NCI-H2171 (cell line): ENCODE measurements around the gene CCR2.

Source experiments
- DNase-seq: peaks from one replicate; lab custom pipeline; 2025; lab: John Stamatoyannopoulos, UW

The CCR2 gene

GRCh38 chr3:46405301-46406019 is 51.5 kb downstream of the CCR2 start:
- no peak for DNase-seq

- DNase-seq = no peak
Measured at GRCh38 chr3:46406443-46406787, 52.5 kb downstream of the CCR2 start.

DNA sequence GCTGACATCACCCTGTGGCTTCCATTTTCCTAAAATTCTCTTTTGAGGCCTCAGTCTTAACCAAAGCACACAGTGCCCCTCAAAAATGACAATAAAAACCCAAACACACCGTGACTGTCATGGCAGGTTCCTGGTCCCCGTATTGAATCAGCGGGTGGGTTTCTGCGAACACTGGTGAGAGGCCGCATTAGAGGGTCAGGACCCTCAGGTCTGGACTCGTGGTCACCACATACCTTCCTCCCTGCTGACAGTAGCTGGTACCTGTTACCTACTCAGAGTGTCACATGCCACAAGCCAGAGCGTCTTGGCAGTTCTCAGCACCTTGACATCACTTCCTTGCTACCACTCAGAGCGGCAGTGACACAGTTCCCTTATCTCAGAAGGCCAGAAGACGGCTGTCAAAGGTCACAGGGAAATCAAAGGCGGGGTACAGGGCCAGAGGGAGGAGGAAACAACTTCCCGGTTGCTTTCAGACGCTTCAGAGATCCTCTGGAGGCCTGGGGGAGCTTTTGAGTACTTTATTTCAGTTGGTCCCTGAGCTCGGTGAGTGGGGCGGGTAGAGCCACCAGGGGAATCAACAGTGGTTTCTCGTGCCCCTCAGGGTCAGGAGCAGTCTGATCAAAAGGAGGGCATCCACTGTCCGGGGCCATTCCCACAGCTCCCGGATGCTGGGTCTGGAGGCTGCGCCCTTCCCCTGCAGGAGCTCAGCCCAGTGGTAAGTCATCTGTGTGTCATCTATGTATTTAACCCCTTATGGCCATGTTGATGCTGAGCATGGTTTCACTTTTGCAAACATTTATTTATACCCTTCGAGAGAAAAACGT is 53.1 kb downstream of the CCR2 start, which contains the start of the genes CCR5AS and CCRL2:
Gene CCR5AS, minus strand, starts transcription at position 279 of the 824 bp plus-strand sequence.
Gene CCRL2, plus strand, starts transcription at position 472 of the 824 bp plus-strand sequence. CDS start 821 bp downstream, outside the sequence.
- no peak for DNase-seq

- no peak for DNase-seq
Measured at GRCh38 chr3:46407970-46408369, 54.1 kb downstream of the CCR2 start.

DNA sequence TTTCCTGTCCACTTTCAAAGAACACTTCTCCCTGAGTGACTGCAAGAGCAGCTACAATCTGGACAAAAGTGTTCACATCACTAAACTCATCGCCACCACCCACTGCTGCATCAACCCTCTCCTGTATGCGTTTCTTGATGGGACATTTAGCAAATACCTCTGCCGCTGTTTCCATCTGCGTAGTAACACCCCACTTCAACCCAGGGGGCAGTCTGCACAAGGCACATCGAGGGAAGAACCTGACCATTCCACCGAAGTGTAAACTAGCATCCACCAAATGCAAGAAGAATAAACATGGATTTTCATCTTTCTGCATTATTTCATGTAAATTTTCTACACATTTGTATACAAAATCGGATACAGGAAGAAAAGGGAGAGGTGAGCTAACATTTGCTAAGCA is 54.9 kb downstream of the CCR2 start:
- DNase-seq = no peak

DNA sequence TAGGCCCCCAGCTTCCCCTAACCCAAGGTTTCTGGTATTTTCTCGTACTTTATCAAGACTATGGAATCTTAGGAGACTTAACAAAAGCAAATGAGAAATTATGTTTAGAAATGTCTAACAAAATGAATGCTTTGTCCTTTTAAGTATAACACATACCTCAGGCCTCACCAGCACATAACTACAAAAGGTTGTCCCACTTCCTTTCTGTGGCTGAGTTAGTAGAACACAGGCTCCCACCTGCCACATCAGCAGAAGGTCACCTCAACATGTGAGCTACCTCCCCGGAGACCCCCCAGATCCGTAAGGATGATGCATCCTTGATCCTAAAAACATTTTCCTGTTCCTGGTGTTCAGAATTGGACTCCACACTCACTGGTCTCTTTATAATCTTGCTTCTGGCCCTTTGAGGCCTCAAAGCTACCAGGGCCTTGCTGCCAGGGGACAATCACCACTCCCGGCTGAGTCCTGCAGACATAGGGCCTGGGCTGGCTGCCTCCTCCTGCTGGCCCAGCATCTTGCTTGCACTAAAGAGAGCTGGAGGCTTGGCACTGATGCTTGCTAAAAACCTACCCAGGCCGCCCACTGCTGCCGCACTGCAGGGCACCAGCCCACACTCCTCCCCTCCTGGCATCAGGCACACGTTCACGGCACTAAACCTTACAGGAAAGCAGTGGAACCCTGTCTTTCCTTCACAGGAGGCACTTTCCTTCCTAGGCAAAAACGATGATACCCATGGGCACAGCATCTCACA is 56.0 kb downstream of the CCR2 start:
- no peak for DNase-seq
